Fibroblast of lung (primary cell): ENCODE results near the gene GAD1. TPM values are rescaled to one million over a fixed set of nuclear protein-coding genes. Genes with fewer than 3 reads are reported as not detected.

ENCODE experiments used
- DNase-seq, 2 donors: peaks; one replicate each; pipeline versions ENCODE4 v3.0.0 to v3.0.0-alpha.2; 2010; ENCODE audit warnings: low read depth in 2 of 2
- H2AFZ ChIP-seq: 2 replicates; pipeline ENCODE4 v1.5.1; 2012; ENCODE audit warnings: low read length, control low read depth, inconsistent platforms
- H3K27ac ChIP-seq: 2 replicates; pipeline ENCODE4 v1.5.1; 2011; ENCODE audit warnings: low read length, control low read depth; ENCODE audit not compliant: insufficient read depth
- H3K27me3 ChIP-seq: 2 replicates; pipeline ENCODE4 v1.5.1; 2011; ENCODE audit warnings: mild to moderate bottlenecking, low read length; ENCODE audit not compliant: control insufficient read depth, insufficient read depth
- H3K36me3 ChIP-seq: 2 replicates; pipeline ENCODE4 v1.5.1; 2011; ENCODE audit warnings: low read length; ENCODE audit not compliant: control insufficient read depth, insufficient read depth
- H3K4me1 ChIP-seq: 2 replicates; pipeline ENCODE4 v1.5.1; 2011; ENCODE audit warnings: low read length; ENCODE audit not compliant: control insufficient read depth, insufficient read depth; ENCODE audit errors: extremely low read depth
- H3K4me2 ChIP-seq: 2 replicates; pipeline ENCODE4 v1.5.1; 2011; ENCODE audit warnings: low read length, control low read depth; ENCODE audit not compliant: insufficient read depth; ENCODE audit errors: extremely low read depth
- H3K4me3 ChIP-seq, 4 experiments: fragments of 200-600 bp in 1 of 4; sonication (generic) in 1 of 4; replicated peaks in 1 of 4; 2 replicates each; pipeline ENCODE4 v1.5.1; 2011 to 2016; ENCODE audit warnings: low read length in 4 of 4, low read depth in 3 of 4, mild to moderate bottlenecking in 3 of 4, control low read depth in 2 of 4, inconsistent platforms in 1 of 4, mixed read lengths in 1 of 4; ENCODE audit not compliant: insufficient read depth in 1 of 4; ENCODE audit errors: control extremely low read depth in 1 of 4
- H3K79me2 ChIP-seq: 2 replicates; pipeline ENCODE4 v1.5.1; 2012; ENCODE audit warnings: mild to moderate bottlenecking, low read length, inconsistent platforms; ENCODE audit not compliant: control insufficient read depth, insufficient read depth
- H3K9ac ChIP-seq: 2 replicates; pipeline ENCODE4 v1.5.1; 2011; ENCODE audit warnings: mild to moderate bottlenecking, low read length, control low read depth; ENCODE audit not compliant: insufficient read depth
- H3K9me3 ChIP-seq: 2 replicates; pipeline ENCODE4 v1.5.1; 2012; ENCODE audit warnings: low read depth, low read length; ENCODE audit not compliant: control insufficient read depth, insufficient read depth
- H4K20me1 ChIP-seq: 2 replicates; pipeline ENCODE4 v1.5.1; 2011; ENCODE audit warnings: low read length; ENCODE audit not compliant: control insufficient read depth, insufficient read depth; ENCODE audit errors: extremely low read depth
- EZH2 ChIP-seq: IDR thresholded peaks from 2 replicates; pipeline ENCODE4 v1.5.1; 2012; ENCODE audit warnings: low read length, control low read depth, mild to moderate bottlenecking; ENCODE audit errors: missing control alignments
- polyA plus RNA-seq, 2 donors: library from polyadenylated mRNA; depleted of rRNA in 1 of 2; stranded (reverse) in 1 of 2; unstranded in 1 of 2; fragments of >200 nt; gene quantifications; 2 replicates each; pipeline ENCODE4 v1.2.1, GENCODE V29; 2011 to 2012; ENCODE audit warnings: missing spikeins in 1 of 2
- total RNA-seq: library from RNA; depleted of rRNA; stranded (reverse); fragments of >200 nt; gene quantifications from 2 replicates; pipeline ENCODE4 v1.2.1, GENCODE V29; 2014
- TF ChIP-seq, protein P1 (sequence below), 2 donors: IDR thresholded peaks in 1 of 2; conservative IDR thresholded peaks in 1 of 2; 1 replicate in 1 of 2; 2 replicates in 1 of 2; pipeline ENCODE4 v1.5.1; 2011 to 2012; ENCODE audit warnings: low read length in 2 of 2, control low read depth in 1 of 2, inconsistent platforms in 1 of 2, low read depth in 1 of 2, mild to moderate bottlenecking in 1 of 2

Gene GAD1
- total and polyA plus RNA-seq, 2 donors (not counting 1 experiment from before 2014, with no cell fraction given), result 0.12 to 0.33 TPM

GRCh38 chr2:170782673-170783072, 34.0 kb upstream of the GAD1 start:
- H3K79me2 ChIP-seq, result no peaks in the 10 kb centered on the region
- no peak overlapping the region for H3K4me3 ChIP-seq
- H3K4me1 ChIP-seq, result no peaks in the 10 kb centered on the region
- no peak for DNase-seq
- no peak overlapping the region for H3K27ac ChIP-seq
- TF ChIP-seq EZH2, result no peak
- TF ChIP-seq, protein P1, sequence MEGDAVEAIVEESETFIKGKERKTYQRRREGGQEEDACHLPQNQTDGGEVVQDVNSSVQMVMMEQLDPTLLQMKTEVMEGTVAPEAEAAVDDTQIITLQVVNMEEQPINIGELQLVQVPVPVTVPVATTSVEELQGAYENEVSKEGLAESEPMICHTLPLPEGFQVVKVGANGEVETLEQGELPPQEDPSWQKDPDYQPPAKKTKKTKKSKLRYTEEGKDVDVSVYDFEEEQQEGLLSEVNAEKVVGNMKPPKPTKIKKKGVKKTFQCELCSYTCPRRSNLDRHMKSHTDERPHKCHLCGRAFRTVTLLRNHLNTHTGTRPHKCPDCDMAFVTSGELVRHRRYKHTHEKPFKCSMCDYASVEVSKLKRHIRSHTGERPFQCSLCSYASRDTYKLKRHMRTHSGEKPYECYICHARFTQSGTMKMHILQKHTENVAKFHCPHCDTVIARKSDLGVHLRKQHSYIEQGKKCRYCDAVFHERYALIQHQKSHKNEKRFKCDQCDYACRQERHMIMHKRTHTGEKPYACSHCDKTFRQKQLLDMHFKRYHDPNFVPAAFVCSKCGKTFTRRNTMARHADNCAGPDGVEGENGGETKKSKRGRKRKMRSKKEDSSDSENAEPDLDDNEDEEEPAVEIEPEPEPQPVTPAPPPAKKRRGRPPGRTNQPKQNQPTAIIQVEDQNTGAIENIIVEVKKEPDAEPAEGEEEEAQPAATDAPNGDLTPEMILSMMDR (conservative IDR thresholded peaks at IDR 0.05 in 1 of 2, IDR thresholded peaks at IDR 0.05 in 1 of 2; ENCODE audit: low read depth in 1 of 2, low read length in 2 of 2), result no peak
- H3K27me3 ChIP-seq, result no peaks in the 10 kb centered on the region
- no peaks in the 10 kb centered on the region for H3K36me3 ChIP-seq
- H3K4me2 ChIP-seq, result no peak overlapping the region
- no peak overlapping the region for H2AFZ ChIP-seq
- H3K9me3 ChIP-seq, result no peaks in the 10 kb centered on the region
- H3K9ac ChIP-seq, result no peak overlapping the region
- no peaks in the 10 kb centered on the region for H4K20me1 ChIP-seq

DNA sequence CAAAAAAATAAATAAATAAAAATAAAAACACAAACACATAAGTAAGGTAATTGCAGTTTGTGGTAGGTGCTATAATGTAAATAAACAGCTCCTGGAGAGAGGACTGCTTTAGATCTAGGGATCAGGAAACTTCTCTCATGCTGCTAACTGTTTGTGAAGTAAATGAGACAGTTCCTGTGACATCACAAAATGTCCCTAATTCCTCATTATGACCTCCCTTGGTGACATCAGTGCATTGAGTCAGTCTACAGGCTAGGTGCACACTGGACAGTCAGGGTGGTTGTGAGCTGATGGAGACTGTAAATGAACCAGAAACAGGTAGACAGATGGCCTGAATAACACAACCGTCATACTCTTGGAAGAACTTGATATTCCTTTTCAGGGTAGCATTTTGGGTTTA, 33.1 kb upstream of the GAD1 start:
- Histone ChIP-seq H3K9ac (no peak overlapping the region), H3K4me2 (no peak overlapping the region), H3K79me2 (no peaks in the 10 kb centered on the region), H3K9me3 (no peaks in the 10 kb centered on the region), H3K27ac (no peak overlapping the region), H3K27me3 (no peaks in the 10 kb centered on the region), H4K20me1 (no peaks in the 10 kb centered on the region), H3K4me1 (no peaks in the 10 kb centered on the region), H2AFZ (no peak overlapping the region), H3K36me3 (no peaks in the 10 kb centered on the region), H3K4me3 (no peak overlapping the region)
- TF ChIP-seq, protein P1 (conservative IDR thresholded peaks at IDR 0.05 in 1 of 2, IDR thresholded peaks at IDR 0.05 in 1 of 2; ENCODE audit: low read depth in 1 of 2, low read length in 2 of 2), result no peak
- TF ChIP-seq EZH2, result no peak
- DNase-seq, result no peak

GRCh38 chr2:170798996-170799395, 17.7 kb upstream of the GAD1 start:
- no peak for TF ChIP-seq EZH2
- TF ChIP-seq, protein P1 (conservative IDR thresholded peaks at IDR 0.05 in 1 of 2, IDR thresholded peaks at IDR 0.05 in 1 of 2; ENCODE audit: low read depth in 1 of 2, low read length in 2 of 2), result no peak
- Histone ChIP-seq H3K9ac (no peak overlapping the region), H3K79me2 (no peaks in the 10 kb centered on the region), H3K36me3 (no peaks in the 10 kb centered on the region), H3K4me1 (no peaks in the 10 kb centered on the region), H4K20me1 (no peaks in the 10 kb centered on the region), H3K4me2 (no peak overlapping the region), H2AFZ (no peak overlapping the region), H3K27me3 (no peaks in the 10 kb centered on the region), H3K27ac (no peak overlapping the region), H3K4me3 (no peak overlapping the region), H3K9me3 (no peaks in the 10 kb centered on the region)
- no peak for DNase-seq
